DLD1 (cell line): Measurements from ENCODE around the gene KLHDC7B.

Source experiments
- in situ Hi-C: cut with HindIII; loops from 2 replicates; pipeline ENCODE4 v1.10.0; 2017; ENCODE audit warnings: low sequenced_read_pairs

KLHDC7B gene

GRCh38 chr22:50547263-50547985 is 1.7 kb downstream of the KLHDC7B start:
- in situ Hi-C loops, result no loop called here

GRCh38 chr22:50548040-50548920 is 2.6 kb downstream of the KLHDC7B start:
- in situ Hi-C loops, result no loop called here

- in situ Hi-C loops, result no loop called here
Measured at GRCh38 chr22:50548921-50549790, 3.5 kb downstream of the KLHDC7B start.

GRCh38 chr22:50550395-50550794 is 4.7 kb downstream of the KLHDC7B start:
- in situ Hi-C loops, result no loop called here

- in situ Hi-C loops, result no loop called here
Measured at GRCh38 chr22:50551160-50551752, 5.6 kb downstream of the KLHDC7B start.

- in situ Hi-C loops, result no loop called here
Measured at GRCh38 chr22:50553310-50553709, 7.6 kb downstream of the KLHDC7B start.

- in situ Hi-C loops, result no loop called here
Measured at GRCh38 chr22:50556703-50557102, 11.0 kb downstream of the KLHDC7B start.

GRCh38 chr22:50560034-50560433 is 14.3 kb downstream of the KLHDC7B start:
- in situ Hi-C loops, result no loop called here

GRCh38 chr22:50561401-50562358 is 16.0 kb downstream of the KLHDC7B start:
- in situ Hi-C loops, result no loop called here

GRCh38 chr22:50562523-50563412 is 17.1 kb downstream of the KLHDC7B start, which contains the start of gene SYCE3:
SYCE3 (minus strand) TSS chr22:50562919; CDS start chr22:50556405, 6,514 bp downstream.
- in situ Hi-C loops, result no loop called here

- in situ Hi-C loops, result no loop called here
Measured at GRCh38 chr22:50563413-50564160, 17.9 kb downstream of the KLHDC7B start.

GRCh38 chr22:50564289-50564688 is 18.6 kb downstream of the KLHDC7B start:
- in situ Hi-C loops, result no loop called here

GRCh38 chr22:50567721-50568252 is 22.1 kb downstream of the KLHDC7B start:
- in situ Hi-C loops, result no loop called here

GRCh38 chr22:50568626-50569025 is 22.9 kb downstream of the KLHDC7B start:
- in situ Hi-C loops, result no loop called here

- in situ Hi-C loops, result no loop called here
Measured at GRCh38 chr22:50569041-50569459, 23.4 kb downstream of the KLHDC7B start.

- in situ Hi-C loops, result no loop called here
Measured at GRCh38 chr22:50569896-50570535, 24.3 kb downstream of the KLHDC7B start.

- in situ Hi-C loops, result no loop called here
Measured at GRCh38 chr22:50570861-50571260, 25.2 kb downstream of the KLHDC7B start.
